ENCODE results near the gene SORCS1. TPM values are rescaled to one million over a fixed set of nuclear protein-coding genes. Genes with fewer than 3 reads are reported as not detected.
A peak's percentile ranks its signal among the peaks of the same experiment; 100 is the strongest.

Gene SORCS1
- polyA plus RNA-seq, 1 donor from 2014 or later, result not detected

- Mint-ChIP-seq H3K36me3 (no peaks in the 10 kb centered on the region), H3K4me3 (no peak overlapping the region), H3K9me3 (peaks cover 2 to 11% (median 5%) of the 10 kb centered on the region in 3 donors), H3K27me3 (no peaks in the 10 kb centered on the region), H3K27ac (no peak overlapping the region), H3K4me1 (no peaks in the 10 kb centered on the region)
Observed at GRCh38 chr10:106857728-106858127, 306.8 kb downstream of the SORCS1 start.

DNA sequence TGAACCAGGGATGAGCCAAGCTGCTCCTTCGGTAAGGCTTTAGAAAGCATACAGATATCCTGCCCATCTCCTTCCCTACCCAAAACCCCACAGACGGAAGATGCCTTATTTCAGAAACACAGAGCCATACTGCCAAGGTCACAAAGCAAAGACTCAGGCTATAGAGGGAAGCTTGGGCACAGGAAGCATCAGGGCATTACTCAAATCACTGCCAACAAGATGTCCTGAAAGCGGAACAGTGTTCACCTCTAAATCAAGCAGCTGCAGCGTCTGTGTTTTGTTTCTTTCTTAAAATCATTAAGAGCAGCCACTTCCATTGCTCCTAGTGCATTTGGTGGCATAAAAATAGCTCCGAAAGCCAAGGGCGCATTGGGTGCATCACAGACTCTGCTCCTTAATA is 307.3 kb downstream of the SORCS1 start:
- no peaks in the 10 kb centered on the region for H3K4me1 Mint-ChIP-seq
- H3K27ac Mint-ChIP-seq, result no peak overlapping the region
- H3K36me3 Mint-ChIP-seq, result no peaks in the 10 kb centered on the region
- H3K27me3 Mint-ChIP-seq, result no peaks in the 10 kb centered on the region
- peaks cover 2 to 11% (median 8%) of the 10 kb centered on the region in 3 donors for H3K9me3 Mint-ChIP-seq
- H3K4me3 Mint-ChIP-seq, result no peak overlapping the region

DNA sequence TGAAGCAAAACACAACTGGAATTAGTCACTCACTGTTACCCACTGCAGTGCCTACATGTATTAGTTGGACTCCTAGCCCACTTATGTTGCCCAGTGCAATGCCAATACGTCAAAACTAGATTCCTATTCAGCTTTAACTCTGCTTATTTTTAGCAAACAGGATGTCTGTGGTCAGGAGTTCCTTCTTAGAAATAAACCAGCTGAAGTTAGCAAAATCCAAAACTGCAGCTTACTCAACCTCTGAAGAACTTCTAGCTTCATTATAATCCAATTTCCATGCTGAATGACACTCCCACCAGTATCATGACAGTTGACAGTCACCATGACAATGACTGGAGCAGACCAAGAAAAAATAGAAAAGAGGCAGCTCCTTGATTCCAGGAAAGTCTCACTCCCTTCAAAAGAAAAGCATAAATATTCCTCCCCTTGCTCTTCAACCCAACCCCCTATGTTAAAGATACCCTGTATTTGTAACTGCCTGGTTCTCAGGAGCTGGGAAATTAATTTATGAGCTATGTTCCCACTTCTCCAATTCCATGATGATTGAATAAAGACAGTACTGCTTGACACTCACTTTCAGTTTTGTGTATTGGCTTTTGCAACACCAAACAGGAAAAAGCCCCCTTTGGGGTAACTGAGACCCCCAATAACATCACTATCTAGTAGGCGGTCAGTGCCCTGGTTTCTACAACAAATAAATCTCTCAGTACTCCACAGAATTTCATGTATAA is 327.4 kb downstream of the SORCS1 start:
- H3K27ac Mint-ChIP-seq, result no peak overlapping the region
- peak overlapping the region in 1 of 4 donors; percentile 42 for H3K4me3 Mint-ChIP-seq
- no peaks in the 10 kb centered on the region for H3K36me3 Mint-ChIP-seq
- H3K4me1 Mint-ChIP-seq, result peaks cover 0 to 7% (median 4%) of the 10 kb centered on the region in 3 donors
- peaks cover 0 to 1% (median 0%) of the 10 kb centered on the region in 3 donors for H3K9me3 Mint-ChIP-seq
- no peaks in the 10 kb centered on the region for H3K27me3 Mint-ChIP-seq

GRCh38 chr10:106832846-106833245 is 331.7 kb downstream of the SORCS1 start:
- H3K4me1 Mint-ChIP-seq, result peaks cover 0 to 7% (median 2%) of the 10 kb centered on the region in 3 donors
- no peaks in the 10 kb centered on the region for H3K36me3 Mint-ChIP-seq
- H3K9me3 Mint-ChIP-seq, result peaks cover 0 to 2% (median 0%) of the 10 kb centered on the region in 3 donors
- H3K27me3 Mint-ChIP-seq, result no peaks in the 10 kb centered on the region
- H3K4me3 Mint-ChIP-seq, result no peak overlapping the region
- H3K27ac Mint-ChIP-seq, result no peak overlapping the region

GRCh38 chr10:106830471-106830870 is 334.0 kb downstream of the SORCS1 start:
- Mint-ChIP-seq H3K27me3 (no peaks in the 10 kb centered on the region), H3K9me3 (peaks cover 0 to 2% (median 0%) of the 10 kb centered on the region in 3 donors), H3K4me3 (no peak overlapping the region), H3K36me3 (no peaks in the 10 kb centered on the region), H3K4me1 (no peaks in the 10 kb centered on the region), H3K27ac (no peak overlapping the region)

- Mint-ChIP-seq H3K27ac (no peak overlapping the region), H3K27me3 (no peaks in the 10 kb centered on the region), H3K4me1 (no peaks in the 10 kb centered on the region), H3K9me3 (peaks cover 0 to 2% (median 0%) of the 10 kb centered on the region in 3 donors), H3K4me3 (no peak overlapping the region), H3K36me3 (no peaks in the 10 kb centered on the region)
Observed at GRCh38 chr10:106830006-106830405, 334.5 kb downstream of the SORCS1 start.

DNA sequence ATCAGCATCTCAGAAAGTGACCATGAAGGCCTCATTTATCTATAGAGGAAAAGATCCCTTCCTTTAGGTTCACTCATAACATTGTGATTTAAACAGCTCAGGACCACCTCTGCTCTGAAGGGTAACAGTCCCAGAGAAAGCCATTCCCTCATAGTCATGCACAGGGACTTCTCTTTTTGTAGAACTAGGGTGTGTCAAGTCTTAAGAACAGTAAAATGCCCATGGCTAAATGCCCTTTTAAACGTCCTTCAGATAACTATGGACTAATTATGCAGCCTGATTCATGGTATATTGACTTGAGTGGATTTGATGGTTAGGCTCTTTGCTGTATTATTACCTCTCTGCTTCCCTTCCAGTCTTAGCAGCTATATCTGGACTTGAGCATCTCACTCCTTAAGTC is 337.8 kb downstream of the SORCS1 start:
- H3K9me3 Mint-ChIP-seq, result peaks cover 0 to 4% (median 0%) of the 10 kb centered on the region in 3 donors
- H3K36me3 Mint-ChIP-seq, result no peaks in the 10 kb centered on the region
- H3K4me3 Mint-ChIP-seq, result no peak overlapping the region
- no peaks in the 10 kb centered on the region for H3K27me3 Mint-ChIP-seq
- no peak overlapping the region for H3K27ac Mint-ChIP-seq
- H3K4me1 Mint-ChIP-seq, result no peaks in the 10 kb centered on the region

DNA sequence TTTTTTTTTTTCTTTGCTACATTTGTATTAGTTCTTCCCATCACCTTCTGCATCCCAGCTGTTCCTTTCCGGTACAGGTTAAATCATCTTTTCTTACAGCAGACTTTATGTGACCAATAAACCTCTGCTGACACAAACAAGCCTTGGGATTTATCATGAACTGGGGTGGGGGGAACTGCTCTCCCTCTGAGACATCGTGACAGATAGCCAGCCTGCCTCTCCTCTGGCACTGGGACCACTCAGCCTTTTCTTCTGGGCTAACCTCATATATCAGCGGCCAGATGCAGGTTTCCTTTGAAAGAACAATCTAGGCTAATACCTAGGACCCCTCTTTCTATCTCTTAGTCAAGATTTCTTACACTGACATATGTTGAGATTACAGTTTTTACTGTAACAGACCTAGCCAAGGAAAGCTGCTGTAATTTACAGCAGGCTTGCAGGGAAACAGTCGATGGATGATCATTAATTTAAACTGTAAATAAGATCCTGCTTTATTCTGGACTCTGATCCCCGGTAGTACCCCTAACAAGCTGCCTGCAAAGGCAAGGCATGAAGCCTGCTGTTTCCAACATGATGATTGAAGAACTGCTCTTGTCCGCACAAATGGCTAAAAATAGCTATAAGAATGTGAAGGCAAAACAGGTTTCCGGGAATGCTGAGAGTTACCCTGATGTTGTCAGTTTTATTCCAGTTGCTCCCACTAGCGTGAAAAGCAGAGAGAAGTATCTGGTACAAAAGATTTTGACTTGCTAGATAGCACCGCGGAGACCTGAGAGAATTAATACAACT is 338.7 kb downstream of the SORCS1 start:
- H3K27ac Mint-ChIP-seq, result no peak overlapping the region
- peaks cover 0 to 4% (median 0%) of the 10 kb centered on the region in 3 donors for H3K9me3 Mint-ChIP-seq
- no peak overlapping the region for H3K4me3 Mint-ChIP-seq
- H3K27me3 Mint-ChIP-seq, result no peaks in the 10 kb centered on the region
- no peaks in the 10 kb centered on the region for H3K4me1 Mint-ChIP-seq
- no peaks in the 10 kb centered on the region for H3K36me3 Mint-ChIP-seq

DNA sequence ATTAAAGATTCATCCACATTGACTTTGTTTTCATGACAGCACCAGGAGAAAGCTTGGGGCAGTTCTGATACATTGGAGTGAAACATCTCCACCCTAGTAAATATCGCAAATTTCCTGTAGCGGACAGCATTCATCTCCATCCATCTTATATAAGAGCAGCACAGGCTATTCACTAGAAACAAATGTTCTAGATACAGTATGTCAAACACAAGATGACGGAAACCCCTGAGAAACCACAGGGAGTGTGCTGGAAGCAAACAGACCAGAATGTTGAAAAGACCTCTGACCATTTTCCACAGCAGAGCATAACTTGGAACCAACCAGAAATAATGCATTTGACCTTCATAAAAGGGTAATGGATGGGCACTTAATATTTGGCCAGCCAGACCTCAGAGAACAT is 343.9 kb downstream of the SORCS1 start:
- no peaks in the 10 kb centered on the region for H3K4me1 Mint-ChIP-seq
- no peaks in the 10 kb centered on the region for H3K27me3 Mint-ChIP-seq

DNA sequence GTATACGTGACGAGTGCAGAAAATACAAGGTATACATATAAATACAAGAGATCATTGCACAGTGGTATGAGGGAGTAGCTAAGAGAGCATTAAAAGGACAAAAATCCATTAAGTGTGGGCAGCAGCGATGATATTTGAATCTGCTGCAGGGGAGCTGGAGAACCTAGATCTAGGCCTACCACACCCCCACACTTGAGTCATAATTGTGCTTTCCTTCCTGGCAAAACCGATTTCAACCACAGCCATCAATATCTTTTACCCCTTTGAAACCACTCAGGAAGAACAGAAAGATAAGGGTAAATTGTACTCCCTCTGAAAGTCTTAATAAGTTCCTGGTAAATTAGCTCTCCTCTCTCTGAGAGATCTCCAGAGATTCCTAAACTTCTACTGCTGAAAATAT is 345.0 kb downstream of the SORCS1 start:
- no peak overlapping the region for H3K4me3 Mint-ChIP-seq
- H3K27ac Mint-ChIP-seq, result no peak overlapping the region
- no peaks in the 10 kb centered on the region for H3K36me3 Mint-ChIP-seq
- no peaks in the 10 kb centered on the region for H3K4me1 Mint-ChIP-seq
- H3K9me3 Mint-ChIP-seq, result no peaks in the 10 kb centered on the region
- no peaks in the 10 kb centered on the region for H3K27me3 Mint-ChIP-seq

More for the DNA sequence above, 343.9 kb downstream of the SORCS1 start:
- Mint-ChIP-seq H3K9me3 (peaks cover 0 to 4% (median 0%) of the 10 kb centered on the region in 3 donors), H3K4me3 (no peak overlapping the region), H3K27ac (no peak overlapping the region), H3K36me3 (no peaks in the 10 kb centered on the region)

- peaks cover 2% of the 10 kb centered on the region for H3K27me3 Mint-ChIP-seq
- H3K27ac Mint-ChIP-seq, result no peak overlapping the region
- H3K4me3 Mint-ChIP-seq, result no peak overlapping the region
- no peaks in the 10 kb centered on the region for H3K9me3 Mint-ChIP-seq
- no peaks in the 10 kb centered on the region for H3K4me1 Mint-ChIP-seq
- no peaks in the 10 kb centered on the region for H3K36me3 Mint-ChIP-seq
Observed at GRCh38 chr10:106816318-106817085, 348.0 kb downstream of the SORCS1 start.

DNA sequence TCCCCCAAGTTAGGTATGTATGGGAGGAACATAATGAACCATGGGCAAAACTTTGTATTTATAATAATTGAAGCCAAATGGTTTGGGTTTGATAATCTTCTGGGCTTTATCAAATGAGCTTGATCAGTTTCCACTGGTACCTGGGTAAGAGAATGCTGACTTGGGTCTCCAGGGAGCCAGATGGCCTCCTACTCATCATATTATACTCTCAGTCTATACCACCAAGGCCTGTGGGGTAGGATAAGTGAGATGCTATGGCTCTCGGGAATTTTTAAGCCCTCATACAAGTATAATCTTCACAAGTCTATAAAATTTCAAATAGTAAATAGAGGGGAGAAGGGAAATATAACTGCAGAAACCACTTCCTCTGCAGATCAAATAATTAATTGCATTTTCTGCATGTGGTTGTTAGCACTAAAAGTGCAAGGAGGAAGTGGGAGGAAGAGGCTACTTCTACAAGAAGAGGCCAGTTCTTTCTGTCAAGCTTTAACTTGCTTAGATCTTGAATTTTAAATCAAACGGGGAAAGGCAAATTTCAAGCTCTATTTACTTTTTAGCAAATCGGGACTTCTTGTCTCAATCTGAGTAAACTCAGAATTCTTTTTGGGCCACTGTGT is 349.0 kb downstream of the SORCS1 start:
- H3K27ac Mint-ChIP-seq, result peak overlapping the region in 1 of 3 donors; percentile 42
- peaks cover 2% of the 10 kb centered on the region for H3K27me3 Mint-ChIP-seq
- no peaks in the 10 kb centered on the region for H3K9me3 Mint-ChIP-seq
- no peaks in the 10 kb centered on the region for H3K36me3 Mint-ChIP-seq
- no peak overlapping the region for H3K4me3 Mint-ChIP-seq
- H3K4me1 Mint-ChIP-seq, result no peaks in the 10 kb centered on the region

- Mint-ChIP-seq H3K9me3 (peaks cover 0 to 4% (median 2%) of the 10 kb centered on the region in 3 donors), H3K27me3 (no peaks in the 10 kb centered on the region), H3K36me3 (no peaks in the 10 kb centered on the region), H3K27ac (no peak overlapping the region), H3K4me1 (peaks cover 0 to 4% (median 0%) of the 10 kb centered on the region in 3 donors), H3K4me3 (no peak overlapping the region)
Observed at GRCh38 chr10:106804992-106805582, 359.4 kb downstream of the SORCS1 start.

DNA sequence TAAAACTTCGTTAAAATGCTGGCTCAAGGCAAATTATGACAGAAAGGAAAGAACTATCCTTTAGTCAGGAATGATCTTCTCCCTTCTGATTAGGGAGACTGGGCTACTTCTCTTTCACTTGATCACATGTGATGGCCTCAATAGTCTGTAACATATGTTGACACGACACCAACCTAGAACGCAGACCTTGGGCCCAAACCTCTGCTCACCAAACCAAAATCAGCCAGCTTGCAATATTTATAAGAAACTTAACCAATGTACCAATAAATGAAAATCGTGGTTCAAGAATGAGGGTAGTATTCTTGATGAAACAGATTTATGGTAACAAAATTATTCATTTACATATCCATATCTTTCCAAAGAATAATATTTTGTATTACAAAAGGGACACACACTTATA is 361.6 kb downstream of the SORCS1 start:
- H3K36me3 Mint-ChIP-seq, result no peaks in the 10 kb centered on the region
- H3K9me3 Mint-ChIP-seq, result peaks cover 0 to 4% (median 0%) of the 10 kb centered on the region in 3 donors
- no peak overlapping the region for H3K27ac Mint-ChIP-seq
- peaks cover 0 to 4% (median 0%) of the 10 kb centered on the region in 3 donors for H3K4me1 Mint-ChIP-seq
- no peaks in the 10 kb centered on the region for H3K27me3 Mint-ChIP-seq
- no peak overlapping the region for H3K4me3 Mint-ChIP-seq

All from IgD-negative memory B cell (primary cell).